SK-N-SH (cell line): ENCODE measurements around the gene ATP1A4. TPM values are rescaled to one million over a fixed set of nuclear protein-coding genes. Genes with fewer than 3 reads are reported as not detected.

Source experiments
- CTCF ChIA-PET: fragments of 300-600, 350-600 bp; formaldehyde crosslinking; extraction: SDS; loops from one replicate; lab custom pipeline; 2021; lab: Yijun Ruan, JAX
- POLR2A ChIA-PET: fragments of 350-600 bp; sonication (Branson Sonifier 250); formaldehyde crosslinking; extraction: SDS; loops from one replicate; lab custom pipeline; 2020; ENCODE audit warnings: antibody characterized with exemption, inconsistent platforms; lab: Yijun Ruan, JAX
- DNase-seq: peaks from one replicate; pipeline ENCODE4 v3.0.0; 2012
- H2AFZ ChIP-seq: fragments of 200-600 bp; sonication (generic); 2 replicates; pipeline ENCODE4 v1.8.1; 2016; ENCODE audit warnings: antibody characterized with exemption, mild to moderate bottlenecking, low read depth
- H3F3A ChIP-seq: fragments of 200-600 bp; sonication (generic); replicated peaks from 2 replicates; pipeline ENCODE3; 2016; ENCODE audit warnings: antibody characterized with exemption, mild to moderate bottlenecking; ENCODE audit not compliant: insufficient read depth
- H3K27ac ChIP-seq, 2 experiments: fragments of 200-500 bp in 1 of 2; fragments of 200-600 bp in 1 of 2; sonication (Bioruptor generic) in 1 of 2; sonication (generic), shearing (Covaris generic) in 1 of 2; 2 replicates each; pipeline versions ENCODE4 v1.5.1 to v1.6.1; 2014 to 2016; ENCODE audit warnings: low read depth in 2 of 2, inconsistent platforms in 1 of 2, low read length in 1 of 2, mild to moderate bottlenecking in 1 of 2, mixed read lengths in 1 of 2
- H3K27me3 ChIP-seq: fragments of 200-600 bp; sonication (generic), shearing (Covaris generic); 2 replicates; pipeline ENCODE4 v1.6.1; 2016; ENCODE audit warnings: mixed run types; ENCODE audit not compliant: insufficient read depth
- H3K36me3 ChIP-seq, 2 experiments: fragments of 200-500 bp in 1 of 2; fragments of 200-600 bp in 1 of 2; sonication (Bioruptor generic) in 1 of 2; sonication (generic) in 1 of 2; replicated peaks in 1 of 2; 2 replicates each; pipeline versions ENCODE3 to v1.5.1; 2014 to 2016; ENCODE audit warnings: low read length in 1 of 2, mild to moderate bottlenecking in 1 of 2; ENCODE audit not compliant: insufficient read depth in 2 of 2, control insufficient read depth in 1 of 2
- H3K4me1 ChIP-seq, 2 experiments: fragments of 200-500 bp in 1 of 2; fragments of 200-600 bp in 1 of 2; sonication (Bioruptor generic) in 1 of 2; sonication (generic), shearing (Covaris generic) in 1 of 2; 2 replicates each; pipeline versions ENCODE4 v1.5.1 to v1.6.1; 2014 to 2016; ENCODE audit warnings: low read depth in 1 of 2, low read length in 1 of 2, mixed run types in 1 of 2; ENCODE audit not compliant: insufficient read depth in 2 of 2, control insufficient read depth in 1 of 2
- H3K4me2 ChIP-seq: fragments of 200-600 bp; sonication (generic), shearing (Covaris generic); 2 replicates; pipeline ENCODE4 v1.6.1; 2017; ENCODE audit warnings: mixed run types
- H3K4me3 ChIP-seq, 2 experiments: fragments of 200-500 bp in 1 of 2; fragments of 200-600 bp in 1 of 2; sonication (Bioruptor generic) in 1 of 2; sonication (generic), shearing (Covaris generic) in 1 of 2; 2 replicates each; pipeline versions ENCODE4 v1.5.1 to v1.8.1; 2014 to 2016; ENCODE audit warnings: low read depth in 2 of 2, inconsistent platforms in 1 of 2, low read length in 1 of 2, mild to moderate bottlenecking in 1 of 2, mixed read lengths in 1 of 2, moderate library complexity in 1 of 2
- H3K79me2 ChIP-seq: fragments of 200-600 bp; sonication (generic); 2 replicates; pipeline ENCODE4 v1.8.1; 2017; ENCODE audit warnings: mild to moderate bottlenecking; ENCODE audit not compliant: insufficient read depth
- H3K9ac ChIP-seq: fragments of 200-600 bp; sonication (generic); 2 replicates; pipeline ENCODE4 v1.6.1; 2017; ENCODE audit warnings: mixed run types
- H3K9me2 ChIP-seq: fragments of 200-600 bp; sonication (generic); 2 replicates; pipeline ENCODE4 v1.6.1; 2017; ENCODE audit warnings: mixed run types
- H3K9me3 ChIP-seq: fragments of 200-600 bp; sonication (generic); 2 replicates; pipeline ENCODE4 v1.6.1; 2017; ENCODE audit warnings: mixed run types, mild to moderate bottlenecking, moderate library complexity
- H4K20me1 ChIP-seq: fragments of 200-600 bp; sonication (generic); 2 replicates; pipeline ENCODE4 v1.6.1; 2017; ENCODE audit warnings: mild to moderate bottlenecking, mixed run types; ENCODE audit not compliant: insufficient read depth
- CTCF ChIP-seq: fragments of 200-600 bp; sonication (generic); IDR thresholded peaks from 2 replicates; pipeline ENCODE4 v1.6.1; 2017; ENCODE audit warnings: antibody characterized with exemption, mild to moderate bottlenecking, moderate library complexity
- ELF1 ChIP-seq: IDR thresholded peaks from 2 replicates; pipeline ENCODE4 v1.4.0; 2012
- EP300 ChIP-seq, 2 experiments: IDR thresholded peaks; 2 replicates each; pipeline versions ENCODE4 v1.4.0 to v1.6.1; 2012; ENCODE audit warnings: borderline replicate concordance in 1 of 2, low read depth in 1 of 2, low read length in 1 of 2
- FOXJ3 ChIP-seq: sonication (generic); formaldehyde crosslinking; IDR thresholded peaks from 2 replicates; pipeline ENCODE4 v1.5.1; 2020; ENCODE audit warnings: mild to moderate bottlenecking, missing genetic modification reagents
- FOXM1 ChIP-seq: IDR thresholded peaks from 2 replicates; pipeline ENCODE4 v1.4.0; 2012; ENCODE audit warnings: low read depth, mild to moderate bottlenecking
- GABPA ChIP-seq: IDR thresholded peaks from 2 replicates; pipeline ENCODE4 v1.4.0; 2012; ENCODE audit warnings: low read depth, mild to moderate bottlenecking
- GATA2 ChIP-seq: sonication (generic); formaldehyde crosslinking; IDR thresholded peaks from 2 replicates; pipeline ENCODE4 v1.5.0; 2020; ENCODE audit warnings: mild to moderate bottlenecking, missing genetic modification reagents
- MXI1 ChIP-seq: IDR thresholded peaks from 2 replicates; pipeline ENCODE4 v1.6.1; 2012; ENCODE audit warnings: mild to moderate bottlenecking, low read depth, low read length, improper control_type of control experiment
- POLR2AphosphoS5 ChIP-seq: IDR thresholded peaks from 2 replicates; pipeline ENCODE4 v1.6.1; 2012; ENCODE audit warnings: low read depth, low read length
- RCOR1 ChIP-seq: fragments of 150-350 bp; IDR thresholded peaks from 2 replicates; pipeline ENCODE4 v1.6.1; 2017; ENCODE audit warnings: antibody characterized with exemption, low read length
- RXRA ChIP-seq: IDR thresholded peaks from 2 replicates; pipeline ENCODE4 v1.4.0; 2012; ENCODE audit warnings: low read depth, mild to moderate bottlenecking, borderline replicate concordance
- SMC3 ChIP-seq: IDR thresholded peaks from 2 replicates; pipeline ENCODE4 v1.6.1; 2012; ENCODE audit warnings: low read depth, low read length, improper control_type of control experiment
- TAF1 ChIP-seq: IDR thresholded peaks from 2 replicates; pipeline ENCODE4 v1.6.1; 2012; ENCODE audit warnings: low read depth, mild to moderate bottlenecking, low read length, moderate library complexity, borderline replicate concordance
- TEAD4 ChIP-seq: IDR thresholded peaks from 2 replicates; pipeline ENCODE4 v1.4.0; 2012; ENCODE audit warnings: mild to moderate bottlenecking, borderline replicate concordance; ENCODE audit not compliant: insufficient read depth
- ZBTB33 ChIP-seq: IDR thresholded peaks from 2 replicates; pipeline ENCODE4 v1.4.0; 2012; ENCODE audit warnings: low read depth, borderline replicate concordance
- WGBS: methylation state at CpG from one replicate; pipeline ENCODE4 v1.1.6; 2017; ENCODE audit warnings: low lambda C conversion rate; 5-methylcytosine and 5-hydroxymethylcytosine counted together
- polyA plus RNA-seq, 3 experiments: library from polyadenylated mRNA; depleted of rRNA; stranded (reverse); fragments of >200 nt; gene quantifications; 2 replicates each; pipeline ENCODE4 v1.2.3, GENCODE V29; 2012

ATP1A4 gene
- polyA plus RNA-seq, 1 of the 3 experiments (the other 2 are of a cell fraction), result not detected

GRCh38 chr1:160171354-160171753, 20.0 kb downstream of the ATP1A4 start:
- WGBS, result 48% methylated on average over 4 of the region's 4 CpGs
- Histone ChIP-seq H3K9me3 (no peaks in the 10 kb centered on the region), H3F3A (no peaks in the 10 kb centered on the region), H3K4me2 (no peak overlapping the region), H3K9ac (no peak overlapping the region)
- no peak for TF ChIP-seq SMC3
- no peak for TF ChIP-seq GATA2 (CRISPR knock-in tag)
- no peak for TF ChIP-seq ELF1
- TF ChIP-seq RXRA, result no peak
- TF ChIP-seq CTCF, result no peak
- TF ChIP-seq FOXJ3 (CRISPR knock-in tag), result no peak
- TF ChIP-seq TAF1, result no peak
- TF ChIP-seq, all 33 proteins: peak for 0
- DNase-seq, result no peak
- no peaks in the 10 kb centered on the region; the same call in 1 of the 2 replicates for H3K27me3 ChIP-seq
- no peaks in the 10 kb centered on the region for H3K36me3 ChIP-seq
- no peak overlapping the region for H3K27ac ChIP-seq
- no peak overlapping the region for H2AFZ ChIP-seq
- H3K4me1 ChIP-seq, result no peaks in the 10 kb centered on the region
- H3K9me2 ChIP-seq, result no peaks in the 10 kb centered on the region
- H3K4me3 ChIP-seq, result no peak overlapping the region
- no peaks in the 10 kb centered on the region for H3K79me2 ChIP-seq
- ChIA-PET CTCF (interaction anchor here (1.2 to 2.8 kb wide), 4 partner anchors 22 to 120 kb away, joined by 3 to 10 read pairs (median 8); no protein-coding TSS in a partner anchor), POLR2A (no interaction called here)
- no peaks in the 10 kb centered on the region for H4K20me1 ChIP-seq

GRCh38 chr1:160171980-160172379, 20.6 kb downstream of the ATP1A4 start:
- H3K27me3 ChIP-seq, result no peaks in the 10 kb centered on the region; the same call in 1 of the 2 replicates

GRCh38 chr1:160177231-160177630, 25.8 kb downstream of the ATP1A4 start:
- Histone ChIP-seq H3K4me3 (no peak overlapping the region), H3K9me2 (no peaks in the 10 kb centered on the region), H3K27ac (no peak overlapping the region), H3K36me3 (no peaks in the 10 kb centered on the region), H3K27me3 (no peaks in the 10 kb centered on the region; the same call in 1 of the 2 replicates), H4K20me1 (no peaks in the 10 kb centered on the region), H3K79me2 (no peaks in the 10 kb centered on the region), H3K9me3 (no peaks in the 10 kb centered on the region), H2AFZ (no peak overlapping the region), H3K4me2 (no peak overlapping the region), H3K9ac (no peak overlapping the region), H3K4me1 (no peaks in the 10 kb centered on the region), H3F3A (no peaks in the 10 kb centered on the region)
- POLR2A ChIA-PET, result no interaction called here
- no peak for DNase-seq
- CTCF ChIA-PET, result no interaction called here
- 78% methylated on average over 2 of the region's 2 CpGs for WGBS
- no peak for TF ChIP-seq FOXM1
- TF ChIP-seq TEAD4, result no peak
- no peak for TF ChIP-seq RCOR1
- no peak for TF ChIP-seq ZBTB33
- no peak for TF ChIP-seq GABPA
- no peak for TF ChIP-seq SMC3
- TF ChIP-seq EP300 (IDR thresholded peaks at IDR 0.05; ENCODE audit: borderline replicate concordance in 1 of 2, low read depth in 1 of 2, low read length in 1 of 2), result no peak
- no peak for TF ChIP-seq MXI1
- no peak for TF ChIP-seq POLR2AphosphoS5

More at GRCh38 chr1:160171980-160172379, 20.6 kb downstream of the ATP1A4 start:
- no peaks in the 10 kb centered on the region for H3K36me3 ChIP-seq
- ChIA-PET CTCF (interaction anchor here (1.3 to 2.8 kb wide), 3 partner anchors 21 to 120 kb away, joined by 3 to 10 read pairs (median 7); no protein-coding TSS in a partner anchor), POLR2A (no interaction called here)
- no peak for DNase-seq
- H3K4me1 ChIP-seq, result no peaks in the 10 kb centered on the region
- WGBS, result 61% methylated on average over 9 of the region's 9 CpGs
- H3K4me2 ChIP-seq, result no peak overlapping the region
- no peaks in the 10 kb centered on the region for H3K9me2 ChIP-seq
- H3K9me3 ChIP-seq, result no peaks in the 10 kb centered on the region
- no peak for TF ChIP-seq GABPA
- no peaks in the 10 kb centered on the region for H3K79me2 ChIP-seq
- H4K20me1 ChIP-seq, result no peaks in the 10 kb centered on the region
- no peaks in the 10 kb centered on the region for H3F3A ChIP-seq
- H3K9ac ChIP-seq, result no peak overlapping the region
- no peak overlapping the region for H3K27ac ChIP-seq
- H3K4me3 ChIP-seq, result no peak overlapping the region
- H2AFZ ChIP-seq, result no peak overlapping the region
